Transverse colon (tissue), 4 donors: Measurements from ENCODE around the gene PIK3CG.

Experiments
- CTCF ChIP-seq, 5 experiments: fragments of 200-600 bp in 3 of 5; fragments of 450-650 bp in 2 of 5; sonication (generic) in 3 of 5; IDR thresholded peaks; 1 replicate in 2 of 5; 2 replicates in 3 of 5; pipeline ENCODE4 v1.5.1; 2016 to 2017; ENCODE audit warnings: antibody characterized with exemption in 5 of 5, inconsistent platforms in 3 of 5, mild to moderate bottlenecking in 2 of 5, moderate library complexity in 1 of 5
- EP300 ChIP-seq: sonication (generic); formaldehyde crosslinking; IDR thresholded peaks from one replicate; pipeline ENCODE4 v1.6.1; 2017; ENCODE audit warnings: antibody characterized with exemption, low read depth
- POLR2A ChIP-seq: fragments of 450-650 bp; IDR thresholded peaks from one replicate; pipeline ENCODE4 v1.6.1; 2016; ENCODE audit warnings: antibody characterized with exemption, mild to moderate bottlenecking, moderate library complexity
- POLR2AphosphoS5 ChIP-seq, 3 donors: sonication (generic); formaldehyde crosslinking; IDR thresholded peaks; one replicate each; pipeline ENCODE4 v1.6.1; 2016; ENCODE audit warnings: antibody characterized with exemption in 3 of 3

DNA sequence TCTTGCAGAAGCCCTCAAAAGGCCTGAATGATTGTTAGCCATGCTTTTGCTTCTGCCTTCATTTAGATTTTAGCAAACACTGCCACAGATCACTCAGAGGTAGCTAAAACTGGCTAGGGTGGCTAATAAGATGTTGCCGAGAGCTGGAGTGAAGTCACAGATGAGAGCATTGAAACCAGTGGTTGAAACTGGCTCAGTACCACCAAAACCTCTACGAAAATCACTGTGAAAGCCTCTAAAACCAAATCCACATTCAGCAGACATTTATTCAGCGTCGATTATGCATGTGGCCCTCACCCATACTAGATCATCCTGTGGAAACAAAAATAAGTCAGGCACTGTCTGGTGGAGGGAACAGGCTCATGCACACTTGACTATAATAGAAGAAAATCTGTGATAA, 50.8 kb downstream of the PIK3CG start:
- TF ChIP-seq CTCF (IDR thresholded peaks at IDR 0.05): no peak
- no peak for TF ChIP-seq POLR2AphosphoS5 (IDR thresholded peaks at IDR 0.05)
- no peak for TF ChIP-seq POLR2A
- no peak for TF ChIP-seq EP300
